ENCODE data around the gene OLFML2B. TPM values are rescaled to one million over a fixed set of nuclear protein-coding genes. Genes with fewer than 3 reads are reported as not detected.

OLFML2B gene
- polyA plus RNA-seq, 1 of the 3 experiments (the other 2 are of a cell fraction) = 7.3 TPM

DNA sequence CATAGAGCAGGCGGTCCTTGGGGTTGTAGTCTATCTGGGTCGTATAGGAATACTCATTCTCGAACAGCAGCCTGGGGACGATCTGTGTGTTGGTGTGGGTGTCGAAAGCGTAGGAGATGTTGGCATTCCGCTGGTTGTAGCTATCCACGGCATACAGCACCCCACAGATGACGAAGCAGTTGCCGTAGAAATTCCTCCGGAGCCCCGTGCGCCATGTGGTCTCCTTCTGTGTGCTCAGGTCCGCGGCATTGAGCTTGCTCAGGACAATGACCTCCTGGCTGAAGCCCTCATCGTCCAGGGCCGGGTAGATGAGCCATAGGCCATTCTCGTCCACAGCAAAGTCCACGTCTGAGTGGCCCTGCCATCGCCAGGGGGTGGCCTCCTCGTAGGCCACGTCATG lies 39.9 kb downstream of the OLFML2B start:
- TF ChIP-seq USF1 (IDR thresholded peaks at IDR 0.05; ENCODE audit: borderline replicate concordance, low read depth) (no peak), FOXJ3 (CRISPR knock-in tag; IDR thresholded peaks at IDR 0.05) (no peak), EP300 (IDR thresholded peaks at IDR 0.05; ENCODE audit: borderline replicate concordance in 1 of 2, low read depth in 1 of 2, low read length in 1 of 2) (no peak), GATA2 (CRISPR knock-in tag; IDR thresholded peaks at IDR 0.05) (no peak), SMC3 (IDR thresholded peaks at IDR 0.05; ENCODE audit: low read depth, low read length) (no peak), SIN3A (IDR thresholded peaks at IDR 0.05; ENCODE audit: borderline replicate concordance, low read depth, low read length) (no peak), YY1 (IDR thresholded peaks at IDR 0.05; ENCODE audit: low read depth) (no peak), TCF12 (IDR thresholded peaks at IDR 0.05) (no peak), POLR2AphosphoS5 (IDR thresholded peaks at IDR 0.05; ENCODE audit: low read depth, low read length) (no peak), USF2 (IDR thresholded peaks at IDR 0.05; ENCODE audit: borderline replicate concordance, low read depth, low read length) (no peak), PBX3 (IDR thresholded peaks at IDR 0.05) (no peak), FOSL2 (IDR thresholded peaks at IDR 0.05; ENCODE audit: borderline replicate concordance, low read depth) (no peak), MXI1 (IDR thresholded peaks at IDR 0.05; ENCODE audit: low read depth, low read length) (no peak)
- TF ChIP-seq, protein P1, sequence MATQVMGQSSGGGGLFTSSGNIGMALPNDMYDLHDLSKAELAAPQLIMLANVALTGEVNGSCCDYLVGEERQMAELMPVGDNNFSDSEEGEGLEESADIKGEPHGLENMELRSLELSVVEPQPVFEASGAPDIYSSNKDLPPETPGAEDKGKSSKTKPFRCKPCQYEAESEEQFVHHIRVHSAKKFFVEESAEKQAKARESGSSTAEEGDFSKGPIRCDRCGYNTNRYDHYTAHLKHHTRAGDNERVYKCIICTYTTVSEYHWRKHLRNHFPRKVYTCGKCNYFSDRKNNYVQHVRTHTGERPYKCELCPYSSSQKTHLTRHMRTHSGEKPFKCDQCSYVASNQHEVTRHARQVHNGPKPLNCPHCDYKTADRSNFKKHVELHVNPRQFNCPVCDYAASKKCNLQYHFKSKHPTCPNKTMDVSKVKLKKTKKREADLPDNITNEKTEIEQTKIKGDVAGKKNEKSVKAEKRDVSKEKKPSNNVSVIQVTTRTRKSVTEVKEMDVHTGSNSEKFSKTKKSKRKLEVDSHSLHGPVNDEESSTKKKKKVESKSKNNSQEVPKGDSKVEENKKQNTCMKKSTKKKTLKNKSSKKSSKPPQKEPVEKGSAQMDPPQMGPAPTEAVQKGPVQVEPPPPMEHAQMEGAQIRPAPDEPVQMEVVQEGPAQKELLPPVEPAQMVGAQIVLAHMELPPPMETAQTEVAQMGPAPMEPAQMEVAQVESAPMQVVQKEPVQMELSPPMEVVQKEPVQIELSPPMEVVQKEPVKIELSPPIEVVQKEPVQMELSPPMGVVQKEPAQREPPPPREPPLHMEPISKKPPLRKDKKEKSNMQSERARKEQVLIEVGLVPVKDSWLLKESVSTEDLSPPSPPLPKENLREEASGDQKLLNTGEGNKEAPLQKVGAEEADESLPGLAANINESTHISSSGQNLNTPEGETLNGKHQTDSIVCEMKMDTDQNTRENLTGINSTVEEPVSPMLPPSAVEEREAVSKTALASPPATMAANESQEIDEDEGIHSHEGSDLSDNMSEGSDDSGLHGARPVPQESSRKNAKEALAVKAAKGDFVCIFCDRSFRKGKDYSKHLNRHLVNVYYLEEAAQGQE (IDR thresholded peaks at IDR 0.05; ENCODE audit: low read depth, low read length) = no peak
- TF ChIP-seq, protein P2, sequence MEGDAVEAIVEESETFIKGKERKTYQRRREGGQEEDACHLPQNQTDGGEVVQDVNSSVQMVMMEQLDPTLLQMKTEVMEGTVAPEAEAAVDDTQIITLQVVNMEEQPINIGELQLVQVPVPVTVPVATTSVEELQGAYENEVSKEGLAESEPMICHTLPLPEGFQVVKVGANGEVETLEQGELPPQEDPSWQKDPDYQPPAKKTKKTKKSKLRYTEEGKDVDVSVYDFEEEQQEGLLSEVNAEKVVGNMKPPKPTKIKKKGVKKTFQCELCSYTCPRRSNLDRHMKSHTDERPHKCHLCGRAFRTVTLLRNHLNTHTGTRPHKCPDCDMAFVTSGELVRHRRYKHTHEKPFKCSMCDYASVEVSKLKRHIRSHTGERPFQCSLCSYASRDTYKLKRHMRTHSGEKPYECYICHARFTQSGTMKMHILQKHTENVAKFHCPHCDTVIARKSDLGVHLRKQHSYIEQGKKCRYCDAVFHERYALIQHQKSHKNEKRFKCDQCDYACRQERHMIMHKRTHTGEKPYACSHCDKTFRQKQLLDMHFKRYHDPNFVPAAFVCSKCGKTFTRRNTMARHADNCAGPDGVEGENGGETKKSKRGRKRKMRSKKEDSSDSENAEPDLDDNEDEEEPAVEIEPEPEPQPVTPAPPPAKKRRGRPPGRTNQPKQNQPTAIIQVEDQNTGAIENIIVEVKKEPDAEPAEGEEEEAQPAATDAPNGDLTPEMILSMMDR (IDR thresholded peaks at IDR 0.05) = no peak
- no peaks in the 10 kb centered on the region for H4K20me1 ChIP-seq (ENCODE audit: insufficient read depth)
- no peaks in the 10 kb centered on the region for H3K79me2 ChIP-seq (ENCODE audit: insufficient read depth)
- no peaks in the 10 kb centered on the region for H3K27me3 ChIP-seq (ENCODE audit: insufficient read depth)
- POLR2A ChIA-PET = no interaction called here
- H3K4me3 ChIP-seq (ENCODE audit: low read depth in 2 of 2, low read length in 1 of 2) = no peak overlapping the region
- no peaks in the 10 kb centered on the region for H3K9me3 ChIP-seq
- no peaks in the 10 kb centered on the region for H3K4me1 ChIP-seq (ENCODE audit: control insufficient read depth in 1 of 2, insufficient read depth in 2 of 2, low read depth in 1 of 2, low read length in 1 of 2)
- H3K4me2 ChIP-seq = no peak overlapping the region
- no peaks in the 10 kb centered on the region for H3F3A ChIP-seq (replicated peaks; ENCODE audit: insufficient read depth)
- H3K9me2 ChIP-seq = no peaks in the 10 kb centered on the region
- H2AFZ ChIP-seq (ENCODE audit: low read depth) = no peak overlapping the region
- H3K27ac ChIP-seq (ENCODE audit: low read depth in 2 of 2, low read length in 1 of 2) = no peak overlapping the region
- CTCF ChIA-PET = interaction anchor here (1.5 kb wide), 1 partner anchor 53 kb away, joined by 4 read pairs; no protein-coding TSS in a partner anchor
- 91% methylated on average over 13 of the region's 22 CpGs for WGBS (ENCODE audit: low lambda C conversion rate)
- DNase-seq = no peak
- no peak overlapping the region for H3K9ac ChIP-seq
- no peaks in the 10 kb centered on the region for H3K36me3 ChIP-seq (replicated peaks in 1 of 2; ENCODE audit: control insufficient read depth in 1 of 2, insufficient read depth in 2 of 2, low read length in 1 of 2)

All from SK-N-SH (cell line).